Transverse colon (tissue), 4 donors: ENCODE data around the gene AKAP13. TPM values are rescaled to one million over a fixed set of nuclear protein-coding genes. Genes with fewer than 3 reads are reported as not detected.
"Not testable (repeated sequence)": the region's sequence is repeated elsewhere in the genome, so short reads cannot be mapped to it uniquely, and the experiment has no call there.

Experiments
- DNase-seq: peaks from one replicate; pipeline ENCODE4 v3.0.0-alpha.2; 2019
- H3K27ac ChIP-seq, 4 donors: fragments of 200-600 bp; sonication (generic); 2 replicates each; pipeline ENCODE4 v1.5.1; 2016 to 2018; ENCODE audit warnings: inconsistent platforms in 4 of 4
- H3K27me3 ChIP-seq: fragments of 200-600 bp; sonication (generic); 2 replicates; pipeline ENCODE4 v1.5.1; 2017; ENCODE audit warnings: inconsistent platforms
- H3K36me3 ChIP-seq, 4 donors: fragments of 200-600 bp; sonication (generic); 2 replicates each; pipeline ENCODE4 v1.5.1; 2017 to 2019; ENCODE audit warnings: inconsistent platforms in 4 of 4
- H3K4me1 ChIP-seq, 4 donors: fragments of 200-600 bp; sonication (generic); 2 replicates each; pipeline ENCODE4 v1.5.1; 2017 to 2020; ENCODE audit warnings: inconsistent platforms in 4 of 4
- H3K4me3 ChIP-seq, 4 donors: fragments of 200-600 bp; sonication (generic); 1 replicate in 1 of 4; 2 replicates in 3 of 4; pipeline versions ENCODE4 v1.5.1 to v1.6.1; 2017 to 2019; ENCODE audit warnings: inconsistent platforms in 4 of 4
- H3K9me3 ChIP-seq, 2 donors: fragments of 200-600 bp; sonication (generic); 2 replicates each; pipeline ENCODE4 v1.5.1; 2017 to 2019; ENCODE audit warnings: inconsistent platforms in 2 of 2
- EP300 ChIP-seq: sonication (generic); formaldehyde crosslinking; IDR thresholded peaks from one replicate; pipeline ENCODE4 v1.6.1; 2017; ENCODE audit warnings: antibody characterized with exemption, low read depth
- POLR2A ChIP-seq: fragments of 450-650 bp; IDR thresholded peaks from one replicate; pipeline ENCODE4 v1.6.1; 2016; ENCODE audit warnings: antibody characterized with exemption, mild to moderate bottlenecking, moderate library complexity
- POLR2AphosphoS5 ChIP-seq, 3 donors: sonication (generic); formaldehyde crosslinking; IDR thresholded peaks; one replicate each; pipeline ENCODE4 v1.6.1; 2016; ENCODE audit warnings: antibody characterized with exemption in 3 of 3
- WGBS, 2 donors: methylation state at CpG; one replicate each; pipeline ENCODE4 v1.1.5; 2018; ENCODE audit warnings: low coverage in 1 of 2; 5-methylcytosine and 5-hydroxymethylcytosine counted together
- in situ Hi-C, 4 donors: fragments of 200-750 bp; cut with MboI; loops; one replicate each; pipeline versions ENCODE4 v1.15.0 to v1.15.1; 2017; ENCODE audit warnings: low sequenced_read_pairs in 3 of 4, low pct_ligation_motif_present in 1 of 4, low pct_unique_long_range_greater_than_20kb in 1 of 4
- intact Hi-C: fragments of 100-400 bp; cut with DNase I; formaldehyde crosslinking; loops from one replicate; pipeline ENCODE4 v1.15.1; 2023; ENCODE audit warnings: low total_unique reads
- total RNA-seq, 4 donors: library from RNA; depleted of rRNA; stranded (reverse); fragments of >200 nt; gene quantifications; one replicate each; pipeline ENCODE4 v1.1.0, GENCODE V29; 2016
- TF ChIP-seq, protein P1 (sequence below), 5 experiments: fragments of 200-600 bp in 3 of 5; fragments of 450-650 bp in 2 of 5; sonication (generic) in 3 of 5; IDR thresholded peaks; 1 replicate in 2 of 5; 2 replicates in 3 of 5; pipeline ENCODE4 v1.5.1; 2016 to 2017; ENCODE audit warnings: antibody characterized with exemption in 5 of 5, inconsistent platforms in 3 of 5, mild to moderate bottlenecking in 2 of 5, moderate library complexity in 1 of 5

AKAP13 gene
- total RNA-seq, 4 donors from 2014 or later = 206 to 291 (median 214) TPM

DNA sequence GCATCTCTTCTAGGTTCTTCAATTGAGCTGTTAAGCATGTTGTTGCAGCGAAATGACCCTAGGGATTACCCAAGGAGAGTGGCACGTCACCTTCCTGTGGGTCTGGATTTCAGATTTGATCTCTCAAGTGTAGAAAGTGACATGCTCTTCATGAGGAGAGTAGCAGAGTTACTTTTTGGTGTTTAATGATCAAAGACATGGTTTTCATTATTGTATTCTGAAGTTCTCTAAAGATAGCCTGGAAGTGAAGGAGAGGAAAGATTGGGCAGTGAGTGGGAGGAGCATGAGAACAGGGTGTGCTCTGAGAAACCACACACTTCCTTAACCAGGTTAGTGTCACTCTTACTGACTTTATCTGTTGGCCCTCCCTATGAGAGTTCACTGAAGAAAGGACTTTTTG lies 153.6 kb downstream of the AKAP13 start:
- Histone ChIP-seq H3K4me3 (no peak overlapping the region), H3K27ac (peak overlapping the region; percentile 49 to 69 (median 56)), H3K9me3 (no peaks in the 10 kb centered on the region), H3K27me3 (no peaks in the 10 kb centered on the region), H3K36me3 (no peaks in the 10 kb centered on the region), H3K4me1 (peaks cover 0 to 41% (median 8%) of the 10 kb centered on the region in 4 donors)
- DNase-seq = peak; percentile 35
- WGBS, 2 donors = 92 to 100% methylated on average over 2 of the region's 2 CpGs
- no peak for TF ChIP-seq EP300
- TF ChIP-seq POLR2AphosphoS5 (IDR thresholded peaks at IDR 0.05) = no peak
- no peak for TF ChIP-seq POLR2A
- TF ChIP-seq, protein P1, sequence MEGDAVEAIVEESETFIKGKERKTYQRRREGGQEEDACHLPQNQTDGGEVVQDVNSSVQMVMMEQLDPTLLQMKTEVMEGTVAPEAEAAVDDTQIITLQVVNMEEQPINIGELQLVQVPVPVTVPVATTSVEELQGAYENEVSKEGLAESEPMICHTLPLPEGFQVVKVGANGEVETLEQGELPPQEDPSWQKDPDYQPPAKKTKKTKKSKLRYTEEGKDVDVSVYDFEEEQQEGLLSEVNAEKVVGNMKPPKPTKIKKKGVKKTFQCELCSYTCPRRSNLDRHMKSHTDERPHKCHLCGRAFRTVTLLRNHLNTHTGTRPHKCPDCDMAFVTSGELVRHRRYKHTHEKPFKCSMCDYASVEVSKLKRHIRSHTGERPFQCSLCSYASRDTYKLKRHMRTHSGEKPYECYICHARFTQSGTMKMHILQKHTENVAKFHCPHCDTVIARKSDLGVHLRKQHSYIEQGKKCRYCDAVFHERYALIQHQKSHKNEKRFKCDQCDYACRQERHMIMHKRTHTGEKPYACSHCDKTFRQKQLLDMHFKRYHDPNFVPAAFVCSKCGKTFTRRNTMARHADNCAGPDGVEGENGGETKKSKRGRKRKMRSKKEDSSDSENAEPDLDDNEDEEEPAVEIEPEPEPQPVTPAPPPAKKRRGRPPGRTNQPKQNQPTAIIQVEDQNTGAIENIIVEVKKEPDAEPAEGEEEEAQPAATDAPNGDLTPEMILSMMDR (IDR thresholded peaks at IDR 0.05) = no peak
- in situ Hi-C loops (no loop called here), intact Hi-C loops (no loop called here)

DNA sequence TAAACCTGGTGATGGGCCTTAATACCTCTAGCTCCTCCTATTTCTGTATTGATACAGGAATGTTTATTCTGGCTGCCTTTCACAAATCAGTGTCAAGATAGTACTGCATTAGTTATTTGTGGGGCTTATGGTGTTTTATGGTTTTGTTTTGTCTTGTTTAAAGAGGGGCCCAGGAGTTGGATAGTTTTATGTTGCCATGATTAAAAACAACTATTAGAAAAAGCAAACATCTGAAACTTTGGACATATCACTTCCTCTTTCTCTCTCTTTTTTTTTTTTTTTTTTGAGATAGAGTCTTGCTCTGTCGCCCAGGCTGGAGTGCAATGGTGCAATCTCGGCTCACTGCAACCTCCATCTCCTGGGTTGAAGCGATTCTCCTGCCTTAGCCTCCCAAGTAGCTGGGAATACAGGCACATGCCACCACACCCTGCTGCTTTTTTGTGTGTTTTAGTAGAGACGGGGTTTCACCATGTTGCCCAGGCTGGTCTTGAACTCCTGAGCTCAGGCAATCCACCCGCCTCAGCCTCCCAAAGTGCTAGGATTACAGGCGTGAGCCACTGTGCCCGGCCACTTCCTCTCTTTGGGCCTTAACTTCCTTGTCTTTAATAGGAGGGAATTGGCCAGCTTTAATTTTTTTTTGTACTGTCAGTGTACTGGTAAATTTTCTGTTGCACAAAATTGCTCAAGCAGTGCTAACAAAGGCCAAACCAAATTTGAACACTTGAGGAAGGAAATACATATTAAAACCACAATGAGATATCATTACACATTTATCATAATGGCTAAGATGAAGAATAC lies 155.3 kb downstream of the AKAP13 start:
- in situ Hi-C loops, H3K36me3 ChIP-seq, H3K27me3 ChIP-seq, DNase-seq, H3K9me3 ChIP-seq, intact Hi-C loops, H3K4me3 ChIP-seq: not testable (repeated sequence)
- Histone ChIP-seq H3K27ac (peak overlapping the region in 2 of 4 donors; percentile 1 to 69), H3K4me1 (peaks cover 0 to 57% (median 10%) of the 10 kb centered on the region in 4 donors)
- 83 to 84% methylated on average over 4 to 7 of the region's 7 CpGs for WGBS, 2 donors

DNA sequence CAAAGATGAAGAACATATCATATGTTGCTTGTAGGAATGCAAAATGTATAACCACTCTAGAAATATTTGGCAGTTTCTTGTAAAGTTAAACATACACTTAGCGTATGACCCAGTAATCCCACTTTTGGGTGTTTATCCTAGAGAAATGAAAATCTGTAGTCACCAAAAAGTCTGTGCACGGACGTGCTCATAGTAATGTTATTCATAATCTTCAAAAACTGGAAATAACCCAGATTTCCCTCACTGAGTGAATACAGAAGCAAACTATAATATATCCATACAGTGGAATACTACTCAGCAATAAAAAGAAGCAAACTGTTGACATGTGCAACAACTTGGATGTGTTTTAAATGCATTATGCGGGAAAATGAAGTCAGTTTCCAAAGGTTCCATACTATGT lies 155.9 kb downstream of the AKAP13 start:
- Histone ChIP-seq H3K27me3 (no peaks in the 10 kb centered on the region), H3K4me1 (peaks cover 0 to 61% (median 10%) of the 10 kb centered on the region in 4 donors), H3K27ac (no peak overlapping the region), H3K4me3 (no peak overlapping the region), H3K9me3 (no peaks in the 10 kb centered on the region), H3K36me3 (no peaks in the 10 kb centered on the region)
- intact Hi-C loops (no loop called here), in situ Hi-C loops (no loop called here)
- no peak for DNase-seq
- TF ChIP-seq, protein P1 (IDR thresholded peaks at IDR 0.05) = no peak
- TF ChIP-seq POLR2AphosphoS5 (IDR thresholded peaks at IDR 0.05) = no peak
- TF ChIP-seq EP300 = no peak
- no peak for TF ChIP-seq POLR2A
- WGBS, 2 donors = 64 to 70% methylated on average over 4 of the region's 4 CpGs

DNA sequence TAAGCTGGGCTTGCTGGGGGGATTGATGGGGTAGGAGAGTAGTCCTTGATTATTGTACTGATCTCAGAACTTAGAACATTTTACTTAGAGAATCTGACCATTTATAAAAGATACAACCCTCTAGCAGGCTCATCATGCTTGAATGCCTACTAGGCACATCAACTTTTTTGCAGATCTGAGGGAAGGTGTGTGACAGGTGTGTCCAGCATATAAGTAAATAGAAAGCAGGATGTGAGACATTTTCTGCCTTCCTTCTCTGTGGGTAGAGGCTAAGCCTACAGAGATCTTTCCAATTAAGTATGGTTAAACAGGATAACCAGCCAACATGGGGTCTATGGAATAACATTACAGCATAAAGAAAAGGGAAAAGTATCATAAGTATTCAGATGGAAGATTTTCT lies 159.1 kb downstream of the AKAP13 start:
- intact Hi-C loops = no loop called here
- in situ Hi-C loops = no loop called here
- no peaks in the 10 kb centered on the region for H3K9me3 ChIP-seq

More for the DNA sequence above, 159.1 kb downstream of the AKAP13 start:
- H3K4me1 ChIP-seq = peaks cover 18 to 81% (median 34%) of the 10 kb centered on the region in 4 donors
- no peaks in the 10 kb centered on the region for H3K36me3 ChIP-seq
- no peaks in the 10 kb centered on the region for H3K27me3 ChIP-seq
- no peak overlapping the region for H3K4me3 ChIP-seq
- no peak for DNase-seq
- TF ChIP-seq POLR2AphosphoS5 (IDR thresholded peaks at IDR 0.05) (no peak), POLR2A (no peak), EP300 (no peak)
- TF ChIP-seq, protein P1 (IDR thresholded peaks at IDR 0.05) = no peak
- H3K27ac ChIP-seq = peak overlapping the region in 1 of 4 donors; percentile 39
